ENCODE data around the gene ENTR1. TPM values are rescaled to one million over a fixed set of nuclear protein-coding genes. Genes with fewer than 3 reads are reported as not detected.

ENTR1 gene
- total RNA-seq, 1 experiment from 2014 or later: 90.8 TPM

- CTCF ChIA-PET: interaction anchor here (0.5 kb wide), 1 partner anchor 187 kb away, joined by 3 read pairs; no protein-coding TSS in a partner anchor
- no peak for ATAC-seq
- H3K9me3 ChIP-seq (ENCODE audit: control insufficient read depth, insufficient read depth, low read depth, low read length): no peaks in the 10 kb centered on the region
These were observed 31.9 kb upstream of the ENTR1 start for GRCh38 chr9:136442265-136442664.

GRCh38 chr9:136441681-136442245 lies 31.3 kb upstream of the ENTR1 start:
- no peak overlapping the region for H3K27ac ChIP-seq (ENCODE audit: low read length)
- no peak overlapping the region for H3K4me3 ChIP-seq (ENCODE audit: low read depth in 2 of 2, low read length in 2 of 2)
- TF ChIP-seq CTCF (IDR thresholded peaks at IDR 0.05): no peak
- TF ChIP-seq POLR2AphosphoS5 (IDR thresholded peaks at IDR 0.05; ENCODE audit: low read depth, low read length): no peak
- no peak for TF ChIP-seq TCF7L2 (IDR thresholded peaks at IDR 0.05; ENCODE audit: low read depth, low read length)
- no peak for TF ChIP-seq REST (IDR thresholded peaks at IDR 0.05; ENCODE audit: insufficient read depth in 1 of 2, low read depth in 2 of 2, low read length in 1 of 2)
- no peak for TF ChIP-seq SIN3A (IDR thresholded peaks at IDR 0.05; ENCODE audit: borderline replicate concordance, insufficient read depth, low read depth, low read length)
- no peaks in the 10 kb centered on the region for H3K4me1 ChIP-seq (ENCODE audit: control insufficient read depth, insufficient read depth, low read length)
- CTCF ChIA-PET: no interaction called here
- no TSS peak for BruUV-seq (replicated peaks)
- no peaks in the 10 kb centered on the region for H3K9me3 ChIP-seq (ENCODE audit: control insufficient read depth, insufficient read depth, low read depth, low read length)
- intact Hi-C loops (cut with micrococcal nuclease; ENCODE audit: unreplicated experiment): no loop called here
- in situ Hi-C loops (cut with HindIII; ENCODE audit: low pct_unique_long_range_greater_than_20kb, low sequenced_read_pairs): no loop called here
- ATAC-seq (no peak), DNase-seq (ENCODE audit: low read depth, low spot score) (no peak)
- POLR2A ChIA-PET: interaction anchor here (0.5 to 0.6 kb wide), 2 partner anchors 16 to 179 kb away, joined by 3 to 7 read pairs; no protein-coding TSS in a partner anchor
- H3K27me3 ChIP-seq (ENCODE audit: control insufficient read depth, insufficient read depth, low read length): no peaks in the 10 kb centered on the region
- no peaks in the 10 kb centered on the region; the same call in 1 of the 2 replicates for H3K36me3 ChIP-seq (ENCODE audit: control insufficient read depth, insufficient read depth, low read length)

More at GRCh38 chr9:136442265-136442664, 31.9 kb upstream of the ENTR1 start:
- no peaks in the 10 kb centered on the region; the same call in 1 of the 2 replicates for H3K36me3 ChIP-seq (ENCODE audit: control insufficient read depth, insufficient read depth, low read length)
- intact Hi-C loops (cut with micrococcal nuclease; ENCODE audit: unreplicated experiment): no loop called here
- POLR2A ChIA-PET: interaction anchor here (0.5 kb wide), 1 partner anchor 180 kb away, joined by 3 read pairs; no protein-coding TSS in a partner anchor
- no peaks in the 10 kb centered on the region for H3K4me1 ChIP-seq (ENCODE audit: control insufficient read depth, insufficient read depth, low read length)
- H3K4me3 ChIP-seq (ENCODE audit: low read depth in 2 of 2, low read length in 2 of 2): no peak overlapping the region
- in situ Hi-C loops (cut with HindIII; ENCODE audit: low pct_unique_long_range_greater_than_20kb, low sequenced_read_pairs): no loop called here
- no peaks in the 10 kb centered on the region for H3K27me3 ChIP-seq (ENCODE audit: control insufficient read depth, insufficient read depth, low read length)
- no peak for DNase-seq (ENCODE audit: low read depth, low spot score)
- no peak for TF ChIP-seq REST (IDR thresholded peaks at IDR 0.05; ENCODE audit: insufficient read depth in 1 of 2, low read depth in 2 of 2, low read length in 1 of 2)
- no TSS peak for BruUV-seq (replicated peaks)
- no peak overlapping the region for H3K27ac ChIP-seq (ENCODE audit: low read length)
